ACC112 (cell line): ENCODE measurements around the gene YTHDC2.

Source experiments
- H2AFZ ChIP-seq: fragments of 200-600 bp; sonication (generic); one replicate; pipeline ENCODE4 v1.6.0; 2017; ENCODE audit warnings: antibody characterized with exemption, low read length; ENCODE audit not compliant: unreplicated experiment
- H3K27ac ChIP-seq: fragments of 200-600 bp; sonication (generic); 2 replicates; pipeline ENCODE4 v1.5.1; 2014; ENCODE audit warnings: low read depth, mild to moderate bottlenecking, antibody characterized with exemption, low read length, moderate library complexity
- H3K27me3 ChIP-seq: fragments of 200-600 bp; sonication (generic); 2 replicates; pipeline ENCODE4 v1.6.1; 2014; ENCODE audit warnings: mild to moderate bottlenecking, antibody characterized with exemption, low read length, moderate library complexity, mixed read lengths; ENCODE audit not compliant: insufficient read depth
- H3K36me3 ChIP-seq: fragments of 200-600 bp; sonication (generic); 2 replicates; pipeline ENCODE4 v1.6.1; 2016; ENCODE audit warnings: mild to moderate bottlenecking, antibody characterized with exemption, low read length, moderate library complexity, mixed read lengths; ENCODE audit not compliant: insufficient read depth
- H3K4me1 ChIP-seq: fragments of 200-600 bp; sonication (generic); one replicate; pipeline ENCODE4 v1.6.1; 2016; ENCODE audit warnings: low read length, mixed read lengths; ENCODE audit not compliant: insufficient read depth, unreplicated experiment, control insufficient read depth
- H3K4me3 ChIP-seq: fragments of 200-600 bp; sonication (generic); 2 replicates; pipeline ENCODE4 v1.5.1; 2014; ENCODE audit warnings: mild to moderate bottlenecking, low read depth, low read length
- H3K79me2 ChIP-seq: fragments of 200-600 bp; sonication (generic); one replicate; pipeline ENCODE4 v1.6.0; 2016; ENCODE audit warnings: low read length; ENCODE audit not compliant: control insufficient read depth, unreplicated experiment, insufficient read depth

YTHDC2 gene

GRCh38 chr5:113632996-113633395 is 119.5 kb downstream of the YTHDC2 start:
- Histone ChIP-seq H2AFZ (no peak overlapping the region), H3K4me1 (no peaks in the 10 kb centered on the region), H3K27me3 (peaks cover 20% of the 10 kb centered on the region), H3K27ac (no peak overlapping the region), H3K79me2 (no peaks in the 10 kb centered on the region), H3K36me3 (no peaks in the 10 kb centered on the region), H3K4me3 (no peak overlapping the region)

GRCh38 chr5:113634957-113635356 is 121.5 kb downstream of the YTHDC2 start:
- Histone ChIP-seq H3K4me1 (no peaks in the 10 kb centered on the region), H3K27ac (no peak overlapping the region), H3K36me3 (no peaks in the 10 kb centered on the region), H3K4me3 (no peak overlapping the region), H2AFZ (no peak overlapping the region), H3K27me3 (peaks cover 19% of the 10 kb centered on the region), H3K79me2 (no peaks in the 10 kb centered on the region)

- H3K4me1 ChIP-seq: no peaks in the 10 kb centered on the region
- no peaks in the 10 kb centered on the region for H3K36me3 ChIP-seq
- no peak overlapping the region for H3K27ac ChIP-seq
- H3K4me3 ChIP-seq: no peak overlapping the region
- H3K27me3 ChIP-seq: peaks cover 9% of the 10 kb centered on the region; the same call in 1 of the 2 replicates
- no peaks in the 10 kb centered on the region for H3K79me2 ChIP-seq
- no peak overlapping the region for H2AFZ ChIP-seq
Measured at GRCh38 chr5:113641715-113642114, 128.2 kb downstream of the YTHDC2 start.
